Measurements from ENCODE around the gene PDE1A.

The PDE1A gene

GRCh38 chr2:182113334-182113733 lies 313.5 kb downstream of the PDE1A start:
- DNase-seq, result no peak

- no peak for DNase-seq
Measured at GRCh38 chr2:182110347-182110746, 316.5 kb downstream of the PDE1A start.

GRCh38 chr2:182103526-182103925 lies 323.3 kb downstream of the PDE1A start:
- no peak for DNase-seq

- DNase-seq, result no peak
Measured at GRCh38 chr2:182101263-182101662, 325.6 kb downstream of the PDE1A start.

- DNase-seq, result no peak
Measured at GRCh38 chr2:182098648-182099047, 328.2 kb downstream of the PDE1A start.

- DNase-seq, result no peak
Measured at GRCh38 chr2:182097571-182098164, 329.2 kb downstream of the PDE1A start.

- no peak for DNase-seq
Measured at GRCh38 chr2:182090486-182090885, 336.4 kb downstream of the PDE1A start.
